AG04449 (cell line): Measurements from ENCODE around the gene FXYD7.
"Not testable (repeated sequence)": the region's sequence is repeated elsewhere in the genome, so short reads cannot be mapped to it uniquely, and the experiment has no call there.

Experiments used
- CTCF ChIA-PET: fragments of 350-600 bp; formaldehyde crosslinking; extraction: SDS; loops from one replicate; lab custom pipeline; 2021; ENCODE audit warnings: antibody characterized with exemption; lab: Yijun Ruan, JAX
- POLR2A ChIA-PET: fragments of 400-600, 350-600 bp; formaldehyde crosslinking; extraction: SDS; loops from one replicate; lab custom pipeline; 2020; ENCODE audit warnings: antibody characterized with exemption, inconsistent platforms; lab: Yijun Ruan, JAX
- DNase-seq: peaks from one replicate; pipeline ENCODE4 v3.0.0-alpha.2; 2010; ENCODE audit warnings: low read depth, low spot score
- H3K4me3 ChIP-seq: 2 replicates; pipeline ENCODE4 v1.5.1; 2011; ENCODE audit warnings: low read depth, mild to moderate bottlenecking, control low read depth, low read length
- TF ChIP-seq, protein P1 (sequence below): IDR thresholded peaks from one replicate; pipeline ENCODE4 v1.5.1; 2011; ENCODE audit warnings: mild to moderate bottlenecking, moderate library complexity, low read length, control low read depth, inconsistent platforms; ENCODE audit not compliant: insufficient read depth; ENCODE audit errors: missing control alignments

FXYD7 gene

DNA sequence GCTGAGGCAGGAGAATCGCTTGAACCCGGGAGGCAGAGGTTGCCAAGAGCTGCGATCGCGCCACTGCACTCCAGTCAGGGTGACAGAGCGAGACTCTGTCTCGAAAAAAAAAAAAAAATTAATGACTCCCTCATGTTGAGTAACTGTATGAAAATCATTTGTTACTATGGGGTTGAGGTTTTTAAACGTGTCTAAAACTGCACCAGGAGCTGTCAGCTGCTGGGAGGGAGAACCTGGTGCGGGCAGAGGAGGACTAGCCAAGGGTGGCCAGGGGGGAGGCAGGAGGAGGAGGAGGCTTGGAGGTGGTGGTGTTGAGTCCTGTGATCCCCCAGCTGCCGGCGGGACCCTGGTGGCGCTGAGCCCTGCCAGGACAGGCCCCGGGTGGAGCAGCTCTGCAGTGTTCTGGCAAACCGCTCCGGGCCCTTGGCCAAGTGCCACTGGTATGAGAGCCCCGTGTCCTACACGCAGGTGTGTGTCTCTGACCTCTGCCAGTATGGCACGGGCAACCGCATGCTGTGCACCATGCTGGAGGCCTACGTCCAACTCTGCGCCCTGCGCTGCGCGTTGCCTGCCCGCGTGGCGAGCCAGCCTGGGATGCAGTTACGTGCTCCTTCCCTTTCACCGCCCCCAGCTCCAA, 44.5 kb upstream of the FXYD7 start:
- no peak overlapping the region for H3K4me3 ChIP-seq
- TF ChIP-seq, protein P1, sequence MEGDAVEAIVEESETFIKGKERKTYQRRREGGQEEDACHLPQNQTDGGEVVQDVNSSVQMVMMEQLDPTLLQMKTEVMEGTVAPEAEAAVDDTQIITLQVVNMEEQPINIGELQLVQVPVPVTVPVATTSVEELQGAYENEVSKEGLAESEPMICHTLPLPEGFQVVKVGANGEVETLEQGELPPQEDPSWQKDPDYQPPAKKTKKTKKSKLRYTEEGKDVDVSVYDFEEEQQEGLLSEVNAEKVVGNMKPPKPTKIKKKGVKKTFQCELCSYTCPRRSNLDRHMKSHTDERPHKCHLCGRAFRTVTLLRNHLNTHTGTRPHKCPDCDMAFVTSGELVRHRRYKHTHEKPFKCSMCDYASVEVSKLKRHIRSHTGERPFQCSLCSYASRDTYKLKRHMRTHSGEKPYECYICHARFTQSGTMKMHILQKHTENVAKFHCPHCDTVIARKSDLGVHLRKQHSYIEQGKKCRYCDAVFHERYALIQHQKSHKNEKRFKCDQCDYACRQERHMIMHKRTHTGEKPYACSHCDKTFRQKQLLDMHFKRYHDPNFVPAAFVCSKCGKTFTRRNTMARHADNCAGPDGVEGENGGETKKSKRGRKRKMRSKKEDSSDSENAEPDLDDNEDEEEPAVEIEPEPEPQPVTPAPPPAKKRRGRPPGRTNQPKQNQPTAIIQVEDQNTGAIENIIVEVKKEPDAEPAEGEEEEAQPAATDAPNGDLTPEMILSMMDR: no peak
- CTCF ChIA-PET: interaction anchor here (0.8 to 4.1 kb wide), 4 partner anchors 13 to 54 kb away, joined by 3 to 29 read pairs (median 5); partner anchors contain the start of gene FXYD3
- POLR2A ChIA-PET: interaction anchor here (0.7 kb wide), 1 partner anchor 8 kb away, joined by 3 read pairs; no protein-coding TSS in a partner anchor
- no peak for DNase-seq

DNA sequence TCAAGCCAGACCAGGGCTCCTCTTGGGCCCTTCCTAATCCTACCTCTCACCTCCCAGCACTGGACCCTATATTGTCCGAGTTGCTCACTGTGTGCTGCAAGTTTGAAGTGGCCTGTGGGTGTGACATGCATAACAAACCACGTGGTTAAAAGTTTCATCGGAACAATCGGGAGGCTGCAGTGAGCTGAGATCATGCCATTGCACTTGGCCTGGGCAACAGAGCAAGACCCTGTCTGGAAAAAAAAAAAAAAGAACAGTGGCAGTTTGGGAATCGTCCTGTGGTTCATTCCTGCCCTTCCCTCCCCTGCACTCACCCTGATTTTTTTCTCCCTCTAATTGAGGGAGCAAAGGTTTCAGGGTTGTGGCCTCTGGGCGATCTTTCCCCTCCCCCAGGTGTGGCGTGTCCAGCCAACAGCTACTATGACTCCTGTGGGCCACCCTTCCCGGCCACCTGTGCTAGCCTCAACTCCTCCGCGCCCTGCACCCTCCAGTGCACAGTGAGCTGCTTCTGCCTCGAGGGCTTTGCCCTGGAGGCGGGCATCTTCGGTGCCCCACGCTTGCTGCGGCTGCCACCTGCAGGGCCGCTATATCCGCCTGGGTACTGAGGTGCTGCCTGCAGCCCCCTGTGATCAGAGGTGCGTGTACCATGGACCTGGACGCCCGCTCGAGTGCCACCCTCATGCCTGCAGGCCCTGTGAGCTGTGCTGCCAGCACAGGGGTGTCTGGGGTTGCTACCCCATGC, 43.7 kb upstream of the FXYD7 start:
- DNase-seq: no peak
- TF ChIP-seq, protein P1: no peak
- POLR2A ChIA-PET: no interaction called here
- CTCF ChIA-PET: interaction anchor here (1.1 to 4.1 kb wide), 7 partner anchors 9 to 55 kb away, joined by 3 to 29 read pairs (median 7); partner anchors contain the start of genes FXYD3 and LGI4
- H3K4me3 ChIP-seq: no peak overlapping the region

DNA sequence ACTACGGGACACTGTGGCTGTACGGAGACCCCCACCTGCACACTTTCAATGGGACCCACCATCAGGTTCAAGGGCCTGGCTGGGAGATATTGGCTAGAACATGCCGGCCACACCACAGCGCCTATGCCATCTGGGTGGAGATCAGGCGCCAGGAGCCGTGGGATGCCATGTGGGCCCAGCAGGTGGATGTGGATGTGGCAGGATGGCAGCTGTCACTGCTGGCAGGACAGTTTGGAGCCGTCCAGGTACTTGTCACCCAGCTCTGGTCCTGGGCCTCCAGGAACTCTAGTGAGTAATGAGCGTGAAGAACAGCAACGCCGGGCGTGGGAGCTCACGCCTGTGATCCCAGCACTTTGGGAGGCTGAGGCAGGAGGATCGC, 43.2 kb upstream of the FXYD7 start:
- no peak overlapping the region for H3K4me3 ChIP-seq
- DNase-seq: no peak
- TF ChIP-seq, protein P1: no peak
- ChIA-PET CTCF (interaction anchor here (1.1 to 4.1 kb wide), 8 partner anchors 9 to 56 kb away, joined by 3 to 29 read pairs (median 6); partner anchors contain the start of genes FXYD3 and LGI4), POLR2A (no interaction called here)

DNA sequence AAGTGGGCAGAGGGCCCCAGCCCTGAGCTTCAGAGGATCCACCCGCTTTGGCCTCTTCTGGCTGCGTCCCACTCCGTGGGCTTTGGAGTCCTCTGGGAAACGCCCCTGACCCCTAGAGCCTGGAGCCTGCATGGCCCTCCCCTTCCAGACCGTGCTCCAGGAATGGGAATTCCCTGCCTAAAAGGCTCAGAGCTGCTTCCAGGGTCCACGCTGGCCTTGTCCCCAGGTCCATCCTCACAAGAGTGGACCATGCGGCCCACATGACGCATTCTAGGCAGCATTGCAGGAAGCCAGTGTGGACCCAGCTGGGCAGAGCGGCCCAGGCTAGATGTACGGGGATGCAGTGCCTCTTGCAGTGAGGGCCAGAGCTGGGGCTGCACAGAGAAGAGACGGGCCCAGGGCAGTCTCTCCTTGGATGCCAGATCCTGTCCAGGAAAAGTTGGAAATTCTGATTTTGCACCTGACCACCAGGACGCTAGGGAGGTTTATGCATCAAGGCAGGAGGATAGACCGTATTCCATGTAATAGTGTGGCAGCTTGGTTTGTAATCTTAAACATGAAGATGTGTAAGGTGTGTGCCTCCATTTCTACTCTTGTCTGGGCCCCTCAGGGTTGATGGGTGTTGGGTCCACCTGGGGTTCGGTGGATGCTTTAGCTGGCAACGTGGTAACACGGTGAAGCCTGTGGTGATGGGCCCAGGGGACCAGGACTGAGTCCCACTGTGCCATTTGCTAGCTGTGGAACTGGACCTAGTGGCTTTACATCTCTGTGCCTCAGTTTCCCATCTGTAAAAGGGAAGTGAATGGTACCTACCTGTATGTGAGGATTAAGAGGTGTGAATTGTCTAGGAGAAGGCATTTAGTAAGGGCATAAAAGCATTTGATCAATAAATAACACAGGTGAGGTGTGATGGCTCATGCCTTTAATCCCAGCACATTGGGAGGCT, 42.2 kb upstream of the FXYD7 start:
- ChIA-PET CTCF (interaction anchor here (0.6 to 4.1 kb wide), 8 partner anchors 10 to 56 kb away, joined by 3 to 29 read pairs (median 4); partner anchors contain the start of genes FXYD3 and LGI4), POLR2A (no interaction called here)
- no peak for DNase-seq
- no peak overlapping the region for H3K4me3 ChIP-seq
- TF ChIP-seq, protein P1: no peak

DNA sequence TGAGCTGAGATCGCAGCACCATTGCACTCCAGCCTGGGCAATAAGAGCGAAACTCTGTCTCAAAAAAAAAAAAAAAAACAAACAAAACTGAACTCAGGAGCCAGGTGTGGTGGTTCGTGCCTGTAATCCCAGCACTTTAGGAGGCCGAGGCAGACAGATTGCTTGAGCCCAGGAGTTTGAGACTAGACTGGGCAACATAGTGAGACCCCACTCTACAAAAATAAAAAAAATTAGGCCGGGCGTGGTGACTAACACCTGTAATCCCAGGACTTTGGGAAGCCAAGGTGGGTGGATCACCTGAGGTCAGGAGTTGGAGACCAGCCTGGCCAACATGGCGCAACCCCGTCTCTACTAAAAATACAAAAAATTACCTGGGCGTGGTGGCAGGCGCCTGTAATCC, 41.1 kb upstream of the FXYD7 start:
- DNase-seq, POLR2A ChIA-PET: not testable (repeated sequence)
- CTCF ChIA-PET: interaction anchor here (2.4 kb wide), 1 partner anchor 34 kb away, joined by 9 read pairs; the partner anchor contains the start of gene LGI4

DNA sequence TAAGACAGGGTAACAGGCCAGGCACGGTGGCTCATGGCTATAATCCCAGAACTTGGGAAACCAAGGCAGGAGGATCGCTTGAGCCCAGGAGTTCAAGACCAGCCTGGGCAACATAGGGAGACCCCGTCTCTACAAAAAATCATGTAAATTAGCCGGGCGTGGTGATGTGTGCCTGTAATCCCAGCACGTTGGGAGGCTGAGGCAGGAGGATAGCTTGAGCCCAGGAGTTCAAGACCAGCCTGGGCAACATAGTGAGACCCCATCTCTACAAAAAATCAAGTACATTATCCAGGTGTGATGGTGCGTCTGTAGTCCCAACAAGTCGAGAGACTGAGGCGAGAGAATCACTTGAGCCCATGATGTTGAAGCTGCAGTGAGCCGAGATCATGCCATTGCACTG, 39.4 kb upstream of the FXYD7 start:
- POLR2A ChIA-PET, H3K4me3 ChIP-seq, DNase-seq, CTCF ChIA-PET: not testable (repeated sequence)

More for the DNA sequence above, 41.1 kb upstream of the FXYD7 start:
- H3K4me3 ChIP-seq: not testable (repeated sequence)
